Activated gamma-delta T cell treated with Interleukin-2 at 50 U/mL for 16 hours (primary cell): ENCODE data around the gene FDXR.
"Not testable (repeated sequence)": the region's sequence is repeated elsewhere in the genome, so short reads cannot be mapped to it uniquely, and the experiment has no call there.

ENCODE experiments used
- DNase-seq: peaks from one replicate; pipeline ENCODE4 v3.0.0-alpha.2; 2020

FDXR gene, protein sequence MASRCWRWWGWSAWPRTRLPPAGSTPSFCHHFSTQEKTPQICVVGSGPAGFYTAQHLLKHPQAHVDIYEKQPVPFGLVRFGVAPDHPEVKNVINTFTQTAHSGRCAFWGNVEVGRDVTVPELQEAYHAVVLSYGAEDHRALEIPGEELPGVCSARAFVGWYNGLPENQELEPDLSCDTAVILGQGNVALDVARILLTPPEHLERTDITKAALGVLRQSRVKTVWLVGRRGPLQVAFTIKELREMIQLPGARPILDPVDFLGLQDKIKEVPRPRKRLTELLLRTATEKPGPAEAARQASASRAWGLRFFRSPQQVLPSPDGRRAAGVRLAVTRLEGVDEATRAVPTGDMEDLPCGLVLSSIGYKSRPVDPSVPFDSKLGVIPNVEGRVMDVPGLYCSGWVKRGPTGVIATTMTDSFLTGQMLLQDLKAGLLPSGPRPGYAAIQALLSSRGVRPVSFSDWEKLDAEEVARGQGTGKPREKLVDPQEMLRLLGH

DNA sequence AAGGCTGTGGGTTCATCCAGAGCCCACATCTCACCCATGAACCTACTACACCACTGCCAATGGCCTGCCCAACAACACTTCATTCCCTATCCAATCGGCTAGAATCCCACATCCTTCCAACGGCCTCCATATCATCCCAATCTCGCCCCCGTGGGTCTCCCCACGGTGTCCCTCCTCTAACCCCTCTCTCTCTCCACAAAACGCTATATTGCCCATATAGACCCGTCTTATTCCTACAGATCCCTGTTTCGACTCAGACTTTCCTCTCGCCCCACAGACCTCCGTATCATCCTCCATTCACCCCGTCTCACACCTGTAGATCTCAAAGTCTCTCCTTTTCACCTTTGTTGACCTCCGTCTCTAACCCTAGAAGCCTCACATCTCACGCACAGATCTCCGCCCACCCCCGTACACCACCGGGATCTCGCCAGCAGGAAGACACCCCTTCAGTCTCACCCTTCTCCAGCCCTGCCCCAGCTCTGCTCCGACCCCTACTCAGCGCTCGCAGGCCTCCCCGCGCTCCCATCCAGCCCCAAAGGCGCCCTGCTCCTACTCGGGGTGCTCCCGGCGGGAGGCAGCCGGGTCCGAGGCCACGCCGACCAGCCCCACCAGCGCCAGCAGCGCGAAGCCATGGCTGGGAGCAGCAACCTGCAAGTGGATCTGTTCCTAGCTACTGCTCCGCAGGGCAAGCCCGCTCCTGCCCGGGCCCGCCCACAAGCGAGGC is at the start of gene FDXR:
FDXR (minus strand) TSS at position 682 of the 724 bp plus-strand sequence; CDS start at position 632, 50 bp downstream.
- no peak for DNase-seq

- DNase-seq, result no peak
Observed at GRCh38 chr17:74922172-74922571, 49.4 kb upstream of the FDXR start.

- DNase-seq, result no peak
Observed at GRCh38 chr17:74921769-74922168, 49.0 kb upstream of the FDXR start.

DNA sequence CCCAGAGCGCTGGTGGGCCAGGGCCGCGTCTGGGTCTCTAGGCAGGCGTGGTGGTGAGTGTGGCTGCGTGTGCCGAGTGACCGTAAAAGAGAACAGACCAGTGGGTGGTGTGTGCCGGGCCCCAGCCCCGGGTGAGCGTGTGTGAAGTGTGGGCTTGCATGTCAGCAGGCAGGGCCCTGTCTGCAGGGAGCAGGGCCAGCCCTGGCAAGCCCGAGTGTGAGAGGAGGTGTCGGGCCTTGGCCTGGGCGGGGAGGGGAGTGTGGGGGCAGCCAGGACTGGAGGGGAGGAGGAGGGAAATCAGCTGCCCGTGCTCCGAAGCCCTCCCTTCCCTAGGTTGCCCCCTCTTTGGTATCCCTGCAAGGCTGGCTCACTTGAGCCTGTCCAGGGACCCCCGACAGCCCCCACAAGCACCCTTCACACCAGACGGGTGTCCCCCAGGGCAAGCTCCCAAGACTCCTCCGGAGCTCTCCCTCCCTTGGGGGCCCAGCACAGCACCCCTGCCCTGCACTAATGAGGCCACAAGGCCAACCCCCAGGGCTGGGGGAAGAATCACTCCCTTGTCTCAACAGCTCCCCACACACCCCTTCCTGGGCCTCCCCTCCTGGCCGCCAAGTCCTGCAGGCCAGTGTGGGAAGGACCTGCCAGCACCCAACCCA is 48.4 kb upstream of the FDXR start:
- DNase-seq, result no peak

- DNase-seq, result no peak
Observed at GRCh38 chr17:74920642-74921025, 47.8 kb upstream of the FDXR start.

DNA sequence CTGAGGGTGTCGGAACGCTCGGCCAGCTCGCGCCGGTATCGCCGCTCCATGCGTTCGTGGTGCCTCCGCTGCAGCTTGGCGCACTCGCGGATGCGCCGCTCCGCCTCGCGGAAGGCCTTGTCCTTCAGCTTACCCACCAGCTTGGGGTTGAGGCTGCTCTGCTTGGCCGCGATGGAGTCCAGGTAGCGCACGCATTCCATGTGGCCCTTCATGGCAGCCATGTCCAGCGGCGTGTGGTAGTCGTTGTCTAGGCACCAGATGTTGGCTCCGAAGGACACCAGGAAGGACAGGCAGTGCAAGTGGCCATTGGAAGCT is 47.5 kb upstream of the FDXR start:
- DNase-seq, result no peak

DNA sequence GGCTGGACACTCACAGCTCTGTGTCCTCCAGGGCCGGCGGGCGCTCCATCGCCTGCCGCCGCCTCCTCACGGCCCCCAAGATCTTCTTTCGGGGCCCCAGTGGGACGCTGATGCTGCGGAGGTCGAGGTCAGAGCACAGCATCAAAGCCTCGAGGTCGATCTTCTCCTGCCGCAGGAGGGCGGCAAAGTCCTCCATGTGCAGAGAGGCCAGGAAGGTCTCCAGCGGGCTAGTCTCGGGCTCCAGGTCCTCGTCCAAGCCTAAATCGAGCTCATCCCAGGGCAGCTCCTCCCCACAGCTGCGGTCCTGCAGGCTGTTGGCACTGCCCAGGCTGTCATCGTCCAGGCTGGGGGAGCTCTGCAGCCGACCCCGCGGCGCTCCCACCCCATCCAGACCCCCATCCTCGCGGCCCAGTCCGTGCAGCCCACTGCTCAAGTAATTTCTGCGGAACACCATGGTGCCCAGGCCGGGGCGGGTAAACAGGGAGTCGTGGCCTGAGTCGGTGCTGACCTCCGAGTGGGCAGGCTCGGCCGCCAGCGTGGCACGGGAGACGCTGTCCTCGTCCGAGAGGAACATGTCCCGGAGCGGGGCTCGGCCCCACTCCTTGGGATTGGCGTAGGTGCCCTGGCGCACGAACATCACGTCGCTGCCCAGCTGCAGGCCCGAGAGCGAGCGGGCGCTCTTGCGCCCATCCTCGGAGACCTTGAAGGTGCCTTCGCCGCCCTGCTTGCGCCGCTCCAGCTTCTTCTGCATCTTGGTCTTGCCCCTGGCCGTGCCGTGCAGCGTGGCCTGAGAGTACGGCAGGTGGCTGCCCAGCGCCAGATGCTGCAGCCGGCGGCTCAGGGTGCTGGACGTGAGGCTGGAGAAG is 46.9 kb upstream of the FDXR start:
- no peak for DNase-seq

DNA sequence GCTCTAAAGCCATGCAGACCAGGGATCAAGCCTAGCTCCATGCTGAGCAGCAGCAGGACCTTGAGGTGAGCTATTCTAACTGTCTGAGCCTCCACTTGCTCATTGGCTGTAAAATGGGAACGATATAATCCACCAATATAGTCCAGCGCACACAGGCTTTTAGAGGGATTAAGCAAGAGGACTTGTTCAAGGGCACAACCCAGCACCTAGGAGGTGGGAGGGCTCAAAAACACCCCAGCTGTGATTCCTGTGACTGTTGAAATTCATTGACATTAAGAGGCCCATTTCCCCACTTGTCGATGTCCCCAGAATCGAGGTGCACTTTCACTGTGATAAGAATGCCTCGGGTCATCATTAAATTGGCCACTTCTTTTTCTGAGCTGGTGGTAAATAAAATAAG is 46.1 kb upstream of the FDXR start:
- DNase-seq, result no peak

- no peak for DNase-seq
Observed at GRCh38 chr17:74917430-74917829, 44.6 kb upstream of the FDXR start.

DNA sequence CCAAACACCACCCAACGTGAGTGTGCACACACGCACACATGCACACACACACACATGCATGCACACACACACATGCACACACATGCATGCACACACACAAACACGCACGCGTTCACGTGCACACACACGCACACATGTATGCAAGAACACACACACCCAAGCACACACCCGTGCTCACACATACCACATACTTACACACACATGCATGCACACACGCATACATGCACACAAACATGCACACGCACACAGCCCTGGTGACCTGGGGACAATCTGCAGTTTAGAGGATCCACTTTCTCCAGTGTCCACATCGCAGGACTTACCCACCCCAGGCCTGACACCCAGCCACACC is 44.0 kb upstream of the FDXR start:
- DNase-seq, result no peak

GRCh38 chr17:74916136-74916850 is 43.5 kb upstream of the FDXR start:
- DNase-seq, result no peak

- DNase-seq, result not testable (repeated sequence)
Observed at GRCh38 chr17:74911423-74911822, 38.6 kb upstream of the FDXR start.

- not testable (repeated sequence) for DNase-seq
Observed at GRCh38 chr17:74909097-74909496, 36.3 kb upstream of the FDXR start.

GRCh38 chr17:74907012-74907411 is 34.2 kb upstream of the FDXR start:
- DNase-seq, result no peak

DNA sequence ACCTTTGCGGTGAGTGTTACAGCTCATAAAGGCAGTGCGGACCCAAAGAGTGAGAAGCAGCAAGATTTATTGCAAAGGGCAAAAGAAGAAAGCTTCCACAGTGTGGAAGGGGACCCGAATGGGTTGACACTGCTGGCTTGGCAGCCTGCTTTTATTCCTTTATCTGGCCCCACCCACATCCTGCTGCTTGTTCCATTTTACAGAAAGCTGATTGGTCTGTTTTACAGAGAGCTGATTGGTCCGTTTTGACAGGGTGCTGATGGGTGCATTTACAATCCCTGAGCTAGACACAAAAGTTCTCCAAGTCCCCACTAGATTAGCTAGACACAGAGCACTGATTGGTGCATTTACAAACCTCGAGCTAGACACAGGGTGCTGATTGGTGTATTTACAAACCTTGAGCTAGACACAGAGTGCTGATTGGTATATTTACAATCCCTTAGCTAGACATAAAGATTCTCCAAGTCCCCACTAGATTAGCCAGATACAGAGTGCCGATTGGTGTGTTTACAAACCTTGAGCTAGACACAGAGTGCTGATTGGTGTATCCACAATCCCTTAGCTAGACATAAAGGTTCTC is 33.5 kb upstream of the FDXR start:
- DNase-seq, result not testable (repeated sequence)

GRCh38 chr17:74904687-74905409 is 32.1 kb upstream of the FDXR start:
- no peak for DNase-seq

- DNase-seq, result no peak
Observed at GRCh38 chr17:74903671-74904070, 30.9 kb upstream of the FDXR start.

GRCh38 chr17:74903034-74903433 is 30.2 kb upstream of the FDXR start:
- no peak for DNase-seq

- no peak for DNase-seq
Observed at GRCh38 chr17:74901353-74902135, 28.8 kb upstream of the FDXR start.

DNA sequence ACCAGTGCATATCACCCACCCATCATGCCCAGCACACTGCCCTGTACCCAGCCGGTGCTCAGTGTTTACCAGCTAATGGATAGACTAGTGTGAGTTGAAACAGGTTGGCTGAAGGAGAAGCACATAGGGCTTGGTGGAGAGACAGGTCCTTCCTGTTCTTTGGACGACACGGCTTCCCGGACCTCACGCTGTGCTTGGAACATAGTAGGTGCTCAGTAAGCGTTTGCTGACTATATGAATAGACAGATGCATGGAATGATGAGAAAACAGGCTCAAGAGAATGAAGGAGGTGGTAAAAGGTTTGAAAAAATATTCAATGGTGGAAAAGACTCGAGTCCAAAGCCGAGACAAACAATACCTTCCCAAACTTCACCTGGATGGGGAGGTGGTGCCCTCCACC is 27.4 kb upstream of the FDXR start:
- DNase-seq, result no peak
